A549 (cell line): ENCODE results near the gene USP6NL. TPM values are rescaled to one million over a fixed set of nuclear protein-coding genes. Genes with fewer than 3 reads are reported as not detected.
A peak's percentile ranks its signal among the peaks of the same experiment; 100 is the strongest.

Experiments
- BCL3 ChIP-seq: fragments of >200 bp; sonication (Bioruptor Twin); formaldehyde crosslinking; IDR thresholded peaks from 3 replicates; pipeline ENCODE4 v1.6.1; 2016
- BHLHE40 ChIP-seq: IDR thresholded peaks from 2 replicates; pipeline ENCODE4 v1.6.1; 2012; ENCODE audit warnings: low read depth, low read length, inconsistent platforms
- CBX8 ChIP-seq: fragments of 200-600 bp; sonication (generic); IDR thresholded peaks from 2 replicates; pipeline ENCODE4 v1.6.1; 2016
- EHMT2 ChIP-seq: fragments of 200-600 bp; sonication (generic); IDR thresholded peaks from 2 replicates; pipeline ENCODE4 v1.6.1; 2016; ENCODE audit warnings: antibody characterized with exemption, low read depth, mild to moderate bottlenecking, moderate library complexity
- FOSL2 ChIP-seq, 2 experiments: fragments of 450-650 bp in 1 of 2; fragments of >200 bp in 1 of 2; sonication (Bioruptor Twin) in 1 of 2; formaldehyde crosslinking; IDR thresholded peaks; 2 replicates each; pipeline versions ENCODE4 v1.5.0 to v1.6.1; 2016 to 2020; ENCODE audit warnings: mild to moderate bottlenecking in 1 of 2, moderate library complexity in 1 of 2
- FOXS1 ChIP-seq: fragments of 250-450 bp; sonication (Bioruptor Pico); IDR thresholded peaks from 2 replicates; pipeline ENCODE4 v1.5.0; 2020; ENCODE audit warnings: mild to moderate bottlenecking, moderate library complexity
- GATA3 ChIP-seq: IDR thresholded peaks from 2 replicates; pipeline ENCODE4 v1.6.1; 2012; ENCODE audit warnings: borderline replicate concordance
- HOXB13 ChIP-seq: fragments of 250-450 bp; sonication (Bioruptor Pico); IDR thresholded peaks from 2 replicates; pipeline ENCODE4 v1.5.0; 2020; ENCODE audit warnings: low read depth, mild to moderate bottlenecking, moderate library complexity
- JUN ChIP-seq, 2 experiments: fragments of >200 bp; sonication (Bioruptor Twin); formaldehyde crosslinking; IDR thresholded peaks; 2 replicates in 1 of 2; 3 replicates in 1 of 2; pipeline ENCODE4 v1.6.1; 2016 to 2017
- KDM5A ChIP-seq: fragments of 200-600 bp; sonication (generic); IDR thresholded peaks from 2 replicates; pipeline ENCODE4 v1.6.1; 2016; ENCODE audit warnings: antibody characterized with exemption, mild to moderate bottlenecking
- MAFK ChIP-seq: fragments of 450-650 bp; IDR thresholded peaks from 2 replicates; pipeline ENCODE4 v1.6.1; 2014; ENCODE audit not compliant: partially characterized antibody
- MYC ChIP-seq: IDR thresholded peaks from 2 replicates; pipeline ENCODE4 v1.6.1; 2012; ENCODE audit warnings: mild to moderate bottlenecking, inconsistent platforms, low read length, improper control_type of control experiment, borderline replicate concordance
- PHF8 ChIP-seq: fragments of 200-600 bp; sonication (generic); IDR thresholded peaks from 2 replicates; pipeline ENCODE4 v1.6.1; 2016; ENCODE audit warnings: low read depth, mild to moderate bottlenecking, antibody characterized with exemption, moderate library complexity, borderline replicate concordance
- RAD21 ChIP-seq, 2 experiments: fragments of >200 bp in 1 of 2; sonication (Bioruptor Twin) in 1 of 2; formaldehyde crosslinking in 1 of 2; IDR thresholded peaks in 1 of 2; conservative IDR thresholded peaks in 1 of 2; 2 replicates in 1 of 2; 3 replicates in 1 of 2; pipeline ENCODE4 v1.6.1; 2012 to 2018; ENCODE audit warnings: inconsistent platforms in 1 of 2
- RARB ChIP-seq: fragments of 250-450 bp; sonication (Bioruptor Pico); IDR thresholded peaks from 2 replicates; pipeline ENCODE4 v1.8.0; 2021; ENCODE audit warnings: mild to moderate bottlenecking, moderate library complexity
- REST ChIP-seq: fragments of 200-600 bp; sonication (generic); IDR thresholded peaks from 2 replicates; pipeline ENCODE4 v1.6.1; 2016; ENCODE audit warnings: antibody characterized with exemption, mild to moderate bottlenecking, moderate library complexity
- RFX5 ChIP-seq: fragments of 450-650 bp; IDR thresholded peaks from 2 replicates; pipeline ENCODE4 v1.7.1; 2014; ENCODE audit warnings: antibody characterized with exemption, mild to moderate bottlenecking, moderate library complexity
- RNF2 ChIP-seq: fragments of 200-600 bp; sonication (generic); IDR thresholded peaks from 2 replicates; pipeline ENCODE4 v1.6.1; 2016; ENCODE audit warnings: low read depth, mild to moderate bottlenecking, antibody characterized with exemption, moderate library complexity, borderline replicate concordance
- TP53 ChIP-seq: fragments of 250-450 bp; sonication (Bioruptor Pico); IDR thresholded peaks from 2 replicates; pipeline ENCODE4 v1.5.0; 2021; ENCODE audit warnings: mild to moderate bottlenecking, moderate library complexity
- polyA plus RNA-seq, 4 experiments: library from polyadenylated mRNA; depleted of rRNA in 3 of 4; stranded (reverse); fragments of >200 nt; fragmentation: RNase III in 1 of 4; extraction: RNeasy Plus Mini Kit Qiagen cat#74134 plus additional on column Dnase treatment in 1 of 4; gene quantifications; 2 replicates in 3 of 4; 3 replicates in 1 of 4; pipeline ENCODE4 v1.2.3, GENCODE V29; 2011 to 2017
- TF ChIP-seq, protein P1 (sequence below): fragments of 250-450 bp; sonication (Bioruptor Pico); IDR thresholded peaks from 2 replicates; pipeline ENCODE4 v1.5.0; 2020; ENCODE audit warnings: low read depth, mild to moderate bottlenecking, moderate library complexity
- TF ChIP-seq, protein P2 (sequence below): IDR thresholded peaks from 2 replicates; pipeline ENCODE4 v1.6.1; 2012
- TF ChIP-seq, protein P3 (sequence below): IDR thresholded peaks from 2 replicates; pipeline ENCODE4 v1.6.1; 2012

The USP6NL gene
- polyA plus RNA-seq, 2 of the 4 experiments (the other 2 are of a cell fraction), result 10.6 to 18.2 TPM

- TF ChIP-seq, protein P1, sequence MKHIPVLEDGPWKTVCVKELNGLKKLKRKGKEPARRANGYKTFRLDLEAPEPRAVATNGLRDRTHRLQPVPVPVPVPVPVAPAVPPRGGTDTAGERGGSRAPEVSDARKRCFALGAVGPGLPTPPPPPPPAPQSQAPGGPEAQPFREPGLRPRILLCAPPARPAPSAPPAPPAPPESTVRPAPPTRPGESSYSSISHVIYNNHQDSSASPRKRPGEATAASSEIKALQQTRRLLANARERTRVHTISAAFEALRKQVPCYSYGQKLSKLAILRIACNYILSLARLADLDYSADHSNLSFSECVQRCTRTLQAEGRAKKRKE (CRISPR knock-in tag), result peak; percentile 20; the same call in 1 of the 2 replicates
- TF ChIP-seq EHMT2 (no peak), JUN (IDR thresholded peaks at IDR 0.05) (peak; percentile 45 to 68; a peak in 2 of 5 replicates), RFX5 (0 out of 2 replicates have a peak, but pooled peaks have one; percentile 31), MAFK (no peak), FOSL2 (IDR thresholded peaks at IDR 0.05) (no peak), FOSL2 (CRISPR knock-in tag; IDR thresholded peaks at IDR 0.05) (no peak), KDM5A (no peak), HOXB13 (CRISPR knock-in tag) (no peak), GATA3 (no peak), BHLHE40 (peak; percentile 87), RNF2 (no peak), PHF8 (peak; percentile 52), REST (no peak), TP53 (CRISPR knock-in tag) (no peak), FOXS1 (CRISPR knock-in tag) (no peak), BCL3 (0 out of 3 replicates have a peak, but pooled peaks have one; percentile 59), MYC (peak; percentile 88), CBX8 (no peak), RAD21 (conservative IDR thresholded peaks at IDR 0.05 in 1 of 2, IDR thresholded peaks at IDR 0.05 in 1 of 2) (no peak), RARB (CRISPR knock-in tag) (no peak)
- TF ChIP-seq, protein P2, sequence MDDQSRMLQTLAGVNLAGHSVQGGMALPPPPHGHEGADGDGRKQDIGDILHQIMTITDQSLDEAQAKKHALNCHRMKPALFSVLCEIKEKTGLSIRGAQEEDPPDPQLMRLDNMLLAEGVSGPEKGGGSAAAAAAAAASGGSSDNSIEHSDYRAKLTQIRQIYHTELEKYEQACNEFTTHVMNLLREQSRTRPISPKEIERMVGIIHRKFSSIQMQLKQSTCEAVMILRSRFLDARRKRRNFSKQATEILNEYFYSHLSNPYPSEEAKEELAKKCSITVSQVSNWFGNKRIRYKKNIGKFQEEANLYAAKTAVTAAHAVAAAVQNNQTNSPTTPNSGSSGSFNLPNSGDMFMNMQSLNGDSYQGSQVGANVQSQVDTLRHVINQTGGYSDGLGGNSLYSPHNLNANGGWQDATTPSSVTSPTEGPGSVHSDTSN, result no peak
- TF ChIP-seq, protein P3, sequence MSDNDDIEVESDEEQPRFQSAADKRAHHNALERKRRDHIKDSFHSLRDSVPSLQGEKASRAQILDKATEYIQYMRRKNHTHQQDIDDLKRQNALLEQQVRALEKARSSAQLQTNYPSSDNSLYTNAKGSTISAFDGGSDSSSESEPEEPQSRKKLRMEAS, result peak; percentile 80
- TF ChIP-seq, all 56 proteins: peak for 12
Observed at GRCh38 chr10:11611248-11612020, at the start of gene USP6NL (continued).
